WTC11 (cell line): ENCODE measurements around the gene DNAH14. TPM values are rescaled to one million over a fixed set of nuclear protein-coding genes. Genes with fewer than 3 reads are reported as not detected.

ENCODE experiments used
- ATAC-seq: fragments of 200-7000 bp; cut with Tn5 transposase; 2 replicates; pipeline ENCODE4 v1.10.0; 2021; ENCODE audit warnings: mild to moderate bottlenecking, moderate library complexity
- CTCF ChIA-PET: fragments of 300-600 bp; sonication (Branson Sonifier 250); formaldehyde crosslinking; loops from one replicate; lab custom pipeline; 2021; ENCODE audit warnings: antibody characterized with exemption; lab: Charles Lee
- POLR2A ChIA-PET: fragments of 350-600 bp; sonication (Branson Sonifier 250); formaldehyde crosslinking; loops from one replicate; lab custom pipeline; 2021; ENCODE audit warnings: antibody characterized with exemption; lab: Charles Lee
- DNase-seq: peaks from one replicate; pipeline ENCODE4 v3.0.0; 2021; ENCODE audit warnings: low spot score
- H3K27ac Mint-ChIP-seq: 2 replicates; pipeline ENCODE4 v1.8.0; 2021; ENCODE audit warnings: mixed read lengths
- H3K27me3 Mint-ChIP-seq: 2 replicates; pipeline ENCODE4 v1.8.0; 2021; ENCODE audit warnings: low read depth, mild to moderate bottlenecking, moderate library complexity, mixed read lengths
- H3K36me3 Mint-ChIP-seq: 2 replicates; pipeline ENCODE4 v1.8.0; 2021; ENCODE audit warnings: mixed read lengths
- H3K4me1 Mint-ChIP-seq: 2 replicates; pipeline ENCODE4 v1.8.0; 2022; ENCODE audit warnings: mixed read lengths
- H3K4me3 Mint-ChIP-seq: 2 replicates; pipeline ENCODE4 v1.8.0; 2021; ENCODE audit warnings: mild to moderate bottlenecking, moderate library complexity, mixed read lengths
- H3K9me3 Mint-ChIP-seq: 2 replicates; pipeline ENCODE4 v1.8.0; 2021; ENCODE audit warnings: mixed read lengths
- CREM ChIP-seq: sonication (generic); formaldehyde crosslinking; IDR thresholded peaks from 2 replicates; pipeline ENCODE4 v1.8.1; 2022; ENCODE audit warnings: mild to moderate bottlenecking, missing genetic modification reagents, moderate library complexity
- ERG ChIP-seq: fragments of 250-450 bp; sonication (Bioruptor Pico); IDR thresholded peaks from 2 replicates; pipeline ENCODE4 v1.8.0; 2021; ENCODE audit warnings: mild to moderate bottlenecking
- ETV6 ChIP-seq: sonication (generic); formaldehyde crosslinking; IDR thresholded peaks from 2 replicates; pipeline ENCODE4 v1.8.1; 2022; ENCODE audit warnings: mild to moderate bottlenecking, missing genetic modification reagents
- FOXK1 ChIP-seq: sonication (generic); formaldehyde crosslinking; IDR thresholded peaks from 2 replicates; pipeline ENCODE4 v1.8.0; 2022; ENCODE audit warnings: mild to moderate bottlenecking, moderate library complexity, missing genetic modification reagents
- GTF2I ChIP-seq: fragments of 250-450 bp; sonication (Bioruptor Pico); conservative IDR thresholded peaks from 2 replicates; pipeline ENCODE4 v1.4.0; 2021; ENCODE audit warnings: mild to moderate bottlenecking
- KAT7 ChIP-seq: sonication (generic); formaldehyde crosslinking; IDR thresholded peaks from 2 replicates; pipeline ENCODE4 v1.8.1; 2023; ENCODE audit warnings: missing genetic modification reagents, mild to moderate bottlenecking, borderline replicate concordance
- MXD4 ChIP-seq: fragments of 250-450 bp; sonication (Bioruptor Pico); IDR thresholded peaks from 2 replicates; pipeline ENCODE4 v1.8.0; 2021; ENCODE audit warnings: mild to moderate bottlenecking, moderate library complexity, borderline replicate concordance
- MYBL2 ChIP-seq: sonication (generic); formaldehyde crosslinking; IDR thresholded peaks from 2 replicates; pipeline ENCODE4 v1.8.1; 2023; ENCODE audit warnings: mild to moderate bottlenecking, moderate library complexity, missing genetic modification reagents
- NFATC4 ChIP-seq: fragments of 250-450 bp; sonication (Bioruptor Pico); IDR thresholded peaks from 2 replicates; pipeline ENCODE4 v1.9.0; 2021; ENCODE audit warnings: mild to moderate bottlenecking
- RORB ChIP-seq: fragments of 250-450 bp; sonication (Bioruptor Pico); IDR thresholded peaks from 2 replicates; pipeline ENCODE4 v1.9.0; 2021; ENCODE audit warnings: mild to moderate bottlenecking
- SMAD4 ChIP-seq: sonication (generic); formaldehyde crosslinking; IDR thresholded peaks from 2 replicates; pipeline ENCODE4 v1.8.0; 2022; ENCODE audit warnings: mild to moderate bottlenecking, missing genetic modification reagents
- SOX15 ChIP-seq: fragments of 250-450 bp; sonication (Bioruptor Pico); IDR thresholded peaks from 2 replicates; pipeline ENCODE4 v1.9.0; 2021; ENCODE audit warnings: mild to moderate bottlenecking
- TEAD1 ChIP-seq: sonication (generic); formaldehyde crosslinking; IDR thresholded peaks from 2 replicates; pipeline ENCODE4 v1.8.0; 2022; ENCODE audit warnings: mild to moderate bottlenecking, missing genetic modification reagents
- ZNF232 ChIP-seq: sonication (generic); formaldehyde crosslinking; IDR thresholded peaks from 2 replicates; pipeline ENCODE4 v1.8.0; 2022; ENCODE audit warnings: mild to moderate bottlenecking, missing genetic modification reagents
- ZNF396 ChIP-seq: fragments of 250-450 bp; sonication (Bioruptor Pico); IDR thresholded peaks from 2 replicates; pipeline ENCODE4 v1.8.0; 2021; ENCODE audit warnings: mild to moderate bottlenecking, moderate library complexity, borderline replicate concordance
- total RNA-seq: library from RNA; stranded (reverse); gene quantifications from 3 replicates; pipeline ENCODE4 v1.2.3, GENCODE V29; 2021
- TF ChIP-seq, protein P1 (sequence below): sonication (generic); formaldehyde crosslinking; IDR thresholded peaks from 2 replicates; pipeline ENCODE4 v1.8.1; 2023; ENCODE audit warnings: mild to moderate bottlenecking, missing genetic modification reagents
- TF ChIP-seq, protein P2 (sequence below): sonication (generic); formaldehyde crosslinking; IDR thresholded peaks from 2 replicates; pipeline ENCODE4 v1.8.1; 2023; ENCODE audit warnings: mild to moderate bottlenecking, missing genetic modification reagents, borderline replicate concordance
- TF ChIP-seq, protein P3 (sequence below): sonication (generic); formaldehyde crosslinking; IDR thresholded peaks from 2 replicates; pipeline ENCODE4 v1.8.0; 2022; ENCODE audit warnings: mild to moderate bottlenecking, missing genetic modification reagents
- TF ChIP-seq, protein P4 (sequence below): fragments of 200-600 bp; IDR thresholded peaks from 2 replicates; pipeline ENCODE4 v1.8.0; 2022; ENCODE audit warnings: antibody characterized with exemption
- TF ChIP-seq, protein P5 (sequence below): sonication (generic); formaldehyde crosslinking; IDR thresholded peaks from 2 replicates; pipeline ENCODE4 v1.8.0; 2022; ENCODE audit warnings: mild to moderate bottlenecking, missing genetic modification reagents
- TF ChIP-seq, protein P6 (sequence below): fragments of 250-450 bp; sonication (Bioruptor Pico); IDR thresholded peaks from 2 replicates; pipeline ENCODE4 v1.9.0; 2021; ENCODE audit warnings: mild to moderate bottlenecking, borderline replicate concordance

DNAH14 gene
- total RNA-seq, 1 experiment from 2014 or later = 34.1 TPM

GRCh38 chr1:225396357-225396756 is 466.9 kb downstream of the DNAH14 start:
- Mint-ChIP-seq H3K9me3 (0 out of 2 replicates have a peak, but pooled peaks cover 3% of the 10 kb centered on the region), H3K4me3 (no peak overlapping the region), H3K27ac (no peak overlapping the region)
- ATAC-seq = no peak
- POLR2A ChIA-PET = no interaction called here
- DNase-seq = no peak
- no peak for TF ChIP-seq FOXK1 (CRISPR knock-in tag)
- TF ChIP-seq ERG (CRISPR knock-in tag) = no peak
- no peak for TF ChIP-seq ZNF232 (CRISPR knock-in tag)
- no peak for TF ChIP-seq MXD4 (CRISPR knock-in tag)
- no peak for TF ChIP-seq GTF2I (CRISPR knock-in tag)
- TF ChIP-seq, protein P1, sequence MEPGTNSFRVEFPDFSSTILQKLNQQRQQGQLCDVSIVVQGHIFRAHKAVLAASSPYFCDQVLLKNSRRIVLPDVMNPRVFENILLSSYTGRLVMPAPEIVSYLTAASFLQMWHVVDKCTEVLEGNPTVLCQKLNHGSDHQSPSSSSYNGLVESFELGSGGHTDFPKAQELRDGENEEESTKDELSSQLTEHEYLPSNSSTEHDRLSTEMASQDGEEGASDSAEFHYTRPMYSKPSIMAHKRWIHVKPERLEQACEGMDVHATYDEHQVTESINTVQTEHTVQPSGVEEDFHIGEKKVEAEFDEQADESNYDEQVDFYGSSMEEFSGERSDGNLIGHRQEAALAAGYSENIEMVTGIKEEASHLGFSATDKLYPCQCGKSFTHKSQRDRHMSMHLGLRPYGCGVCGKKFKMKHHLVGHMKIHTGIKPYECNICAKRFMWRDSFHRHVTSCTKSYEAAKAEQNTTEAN = no peak
- TF ChIP-seq MYBL2 = no peak
- TF ChIP-seq, protein P2, sequence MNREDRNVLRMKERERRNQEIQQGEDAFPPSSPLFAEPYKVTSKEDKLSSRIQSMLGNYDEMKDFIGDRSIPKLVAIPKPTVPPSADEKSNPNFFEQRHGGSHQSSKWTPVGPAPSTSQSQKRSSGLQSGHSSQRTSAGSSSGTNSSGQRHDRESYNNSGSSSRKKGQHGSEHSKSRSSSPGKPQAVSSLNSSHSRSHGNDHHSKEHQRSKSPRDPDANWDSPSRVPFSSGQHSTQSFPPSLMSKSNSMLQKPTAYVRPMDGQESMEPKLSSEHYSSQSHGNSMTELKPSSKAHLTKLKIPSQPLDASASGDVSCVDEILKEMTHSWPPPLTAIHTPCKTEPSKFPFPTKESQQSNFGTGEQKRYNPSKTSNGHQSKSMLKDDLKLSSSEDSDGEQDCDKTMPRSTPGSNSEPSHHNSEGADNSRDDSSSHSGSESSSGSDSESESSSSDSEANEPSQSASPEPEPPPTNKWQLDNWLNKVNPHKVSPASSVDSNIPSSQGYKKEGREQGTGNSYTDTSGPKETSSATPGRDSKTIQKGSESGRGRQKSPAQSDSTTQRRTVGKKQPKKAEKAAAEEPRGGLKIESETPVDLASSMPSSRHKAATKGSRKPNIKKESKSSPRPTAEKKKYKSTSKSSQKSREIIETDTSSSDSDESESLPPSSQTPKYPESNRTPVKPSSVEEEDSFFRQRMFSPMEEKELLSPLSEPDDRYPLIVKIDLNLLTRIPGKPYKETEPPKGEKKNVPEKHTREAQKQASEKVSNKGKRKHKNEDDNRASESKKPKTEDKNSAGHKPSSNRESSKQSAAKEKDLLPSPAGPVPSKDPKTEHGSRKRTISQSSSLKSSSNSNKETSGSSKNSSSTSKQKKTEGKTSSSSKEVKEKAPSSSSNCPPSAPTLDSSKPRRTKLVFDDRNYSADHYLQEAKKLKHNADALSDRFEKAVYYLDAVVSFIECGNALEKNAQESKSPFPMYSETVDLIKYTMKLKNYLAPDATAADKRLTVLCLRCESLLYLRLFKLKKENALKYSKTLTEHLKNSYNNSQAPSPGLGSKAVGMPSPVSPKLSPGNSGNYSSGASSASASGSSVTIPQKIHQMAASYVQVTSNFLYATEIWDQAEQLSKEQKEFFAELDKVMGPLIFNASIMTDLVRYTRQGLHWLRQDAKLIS (CRISPR knock-in tag) = no peak
- TF ChIP-seq RORB (CRISPR knock-in tag) = no peak
- TF ChIP-seq ETV6 (CRISPR knock-in tag) = no peak
- no peak for TF ChIP-seq SMAD4 (CRISPR knock-in tag)
- no peak for TF ChIP-seq KAT7 (CRISPR knock-in tag)
- TF ChIP-seq, protein P3, sequence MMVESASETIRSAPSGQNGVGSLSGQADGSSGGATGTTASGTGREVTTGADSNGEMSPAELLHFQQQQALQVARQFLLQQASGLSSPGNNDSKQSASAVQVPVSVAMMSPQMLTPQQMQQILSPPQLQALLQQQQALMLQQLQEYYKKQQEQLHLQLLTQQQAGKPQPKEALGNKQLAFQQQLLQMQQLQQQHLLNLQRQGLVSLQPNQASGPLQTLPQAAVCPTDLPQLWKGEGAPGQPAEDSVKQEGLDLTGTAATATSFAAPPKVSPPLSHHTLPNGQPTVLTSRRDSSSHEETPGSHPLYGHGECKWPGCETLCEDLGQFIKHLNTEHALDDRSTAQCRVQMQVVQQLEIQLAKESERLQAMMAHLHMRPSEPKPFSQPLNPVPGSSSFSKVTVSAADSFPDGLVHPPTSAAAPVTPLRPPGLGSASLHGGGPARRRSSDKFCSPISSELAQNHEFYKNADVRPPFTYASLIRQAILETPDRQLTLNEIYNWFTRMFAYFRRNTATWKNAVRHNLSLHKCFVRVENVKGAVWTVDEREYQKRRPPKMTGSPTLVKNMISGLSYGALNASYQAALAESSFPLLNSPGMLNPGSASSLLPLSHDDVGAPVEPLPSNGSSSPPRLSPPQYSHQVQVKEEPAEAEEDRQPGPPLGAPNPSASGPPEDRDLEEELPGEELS (CRISPR knock-in tag) = no peak
- TF ChIP-seq, protein P4, sequence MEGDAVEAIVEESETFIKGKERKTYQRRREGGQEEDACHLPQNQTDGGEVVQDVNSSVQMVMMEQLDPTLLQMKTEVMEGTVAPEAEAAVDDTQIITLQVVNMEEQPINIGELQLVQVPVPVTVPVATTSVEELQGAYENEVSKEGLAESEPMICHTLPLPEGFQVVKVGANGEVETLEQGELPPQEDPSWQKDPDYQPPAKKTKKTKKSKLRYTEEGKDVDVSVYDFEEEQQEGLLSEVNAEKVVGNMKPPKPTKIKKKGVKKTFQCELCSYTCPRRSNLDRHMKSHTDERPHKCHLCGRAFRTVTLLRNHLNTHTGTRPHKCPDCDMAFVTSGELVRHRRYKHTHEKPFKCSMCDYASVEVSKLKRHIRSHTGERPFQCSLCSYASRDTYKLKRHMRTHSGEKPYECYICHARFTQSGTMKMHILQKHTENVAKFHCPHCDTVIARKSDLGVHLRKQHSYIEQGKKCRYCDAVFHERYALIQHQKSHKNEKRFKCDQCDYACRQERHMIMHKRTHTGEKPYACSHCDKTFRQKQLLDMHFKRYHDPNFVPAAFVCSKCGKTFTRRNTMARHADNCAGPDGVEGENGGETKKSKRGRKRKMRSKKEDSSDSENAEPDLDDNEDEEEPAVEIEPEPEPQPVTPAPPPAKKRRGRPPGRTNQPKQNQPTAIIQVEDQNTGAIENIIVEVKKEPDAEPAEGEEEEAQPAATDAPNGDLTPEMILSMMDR = no peak
- TF ChIP-seq NFATC4 = no peak
- TF ChIP-seq ZNF396 = no peak
- TF ChIP-seq, all 79 proteins: peak for 0
- CTCF ChIA-PET = no interaction called here
- no peaks in the 10 kb centered on the region for H3K27me3 Mint-ChIP-seq
- peaks cover 15% of the 10 kb centered on the region for H3K36me3 Mint-ChIP-seq
- H3K4me1 Mint-ChIP-seq = no peaks in the 10 kb centered on the region

DNA sequence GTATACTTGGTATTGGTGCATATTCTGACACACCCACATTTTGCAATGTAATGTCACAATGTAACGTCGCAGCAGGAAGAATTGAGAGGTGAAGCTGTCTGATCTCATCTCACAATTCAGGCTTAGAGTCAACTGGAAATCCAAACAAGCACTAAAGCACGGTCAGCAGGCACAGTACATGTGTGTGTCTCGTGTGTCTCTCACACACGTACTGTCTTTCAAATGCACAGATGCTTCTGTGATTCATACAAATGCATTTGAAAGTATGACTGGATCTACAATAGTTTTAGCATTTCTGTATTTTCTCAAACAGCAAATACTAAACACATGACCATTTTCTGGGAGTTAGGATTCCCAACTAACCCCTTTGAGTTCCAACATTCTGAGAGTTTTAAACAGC is 471.5 kb downstream of the DNAH14 start:
- Mint-ChIP-seq H3K4me1 (no peaks in the 10 kb centered on the region), H3K9me3 (no peaks in the 10 kb centered on the region), H3K27ac (no peak overlapping the region), H3K4me3 (no peak overlapping the region), H3K27me3 (no peaks in the 10 kb centered on the region), H3K36me3 (peaks cover 43% of the 10 kb centered on the region)
- ATAC-seq (no peak), DNase-seq (no peak)
- POLR2A ChIA-PET = no interaction called here
- CTCF ChIA-PET = no interaction called here
- TF ChIP-seq, protein P5, sequence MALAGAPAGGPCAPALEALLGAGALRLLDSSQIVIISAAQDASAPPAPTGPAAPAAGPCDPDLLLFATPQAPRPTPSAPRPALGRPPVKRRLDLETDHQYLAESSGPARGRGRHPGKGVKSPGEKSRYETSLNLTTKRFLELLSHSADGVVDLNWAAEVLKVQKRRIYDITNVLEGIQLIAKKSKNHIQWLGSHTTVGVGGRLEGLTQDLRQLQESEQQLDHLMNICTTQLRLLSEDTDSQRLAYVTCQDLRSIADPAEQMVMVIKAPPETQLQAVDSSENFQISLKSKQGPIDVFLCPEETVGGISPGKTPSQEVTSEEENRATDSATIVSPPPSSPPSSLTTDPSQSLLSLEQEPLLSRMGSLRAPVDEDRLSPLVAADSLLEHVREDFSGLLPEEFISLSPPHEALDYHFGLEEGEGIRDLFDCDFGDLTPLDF (CRISPR knock-in tag) = no peak
- TF ChIP-seq SMAD4 (CRISPR knock-in tag) (no peak), CREM (CRISPR knock-in tag) (no peak), SOX15 (CRISPR knock-in tag) (no peak), TEAD1 (CRISPR knock-in tag) (no peak), RORB (CRISPR knock-in tag) (no peak)
- TF ChIP-seq, protein P6, sequence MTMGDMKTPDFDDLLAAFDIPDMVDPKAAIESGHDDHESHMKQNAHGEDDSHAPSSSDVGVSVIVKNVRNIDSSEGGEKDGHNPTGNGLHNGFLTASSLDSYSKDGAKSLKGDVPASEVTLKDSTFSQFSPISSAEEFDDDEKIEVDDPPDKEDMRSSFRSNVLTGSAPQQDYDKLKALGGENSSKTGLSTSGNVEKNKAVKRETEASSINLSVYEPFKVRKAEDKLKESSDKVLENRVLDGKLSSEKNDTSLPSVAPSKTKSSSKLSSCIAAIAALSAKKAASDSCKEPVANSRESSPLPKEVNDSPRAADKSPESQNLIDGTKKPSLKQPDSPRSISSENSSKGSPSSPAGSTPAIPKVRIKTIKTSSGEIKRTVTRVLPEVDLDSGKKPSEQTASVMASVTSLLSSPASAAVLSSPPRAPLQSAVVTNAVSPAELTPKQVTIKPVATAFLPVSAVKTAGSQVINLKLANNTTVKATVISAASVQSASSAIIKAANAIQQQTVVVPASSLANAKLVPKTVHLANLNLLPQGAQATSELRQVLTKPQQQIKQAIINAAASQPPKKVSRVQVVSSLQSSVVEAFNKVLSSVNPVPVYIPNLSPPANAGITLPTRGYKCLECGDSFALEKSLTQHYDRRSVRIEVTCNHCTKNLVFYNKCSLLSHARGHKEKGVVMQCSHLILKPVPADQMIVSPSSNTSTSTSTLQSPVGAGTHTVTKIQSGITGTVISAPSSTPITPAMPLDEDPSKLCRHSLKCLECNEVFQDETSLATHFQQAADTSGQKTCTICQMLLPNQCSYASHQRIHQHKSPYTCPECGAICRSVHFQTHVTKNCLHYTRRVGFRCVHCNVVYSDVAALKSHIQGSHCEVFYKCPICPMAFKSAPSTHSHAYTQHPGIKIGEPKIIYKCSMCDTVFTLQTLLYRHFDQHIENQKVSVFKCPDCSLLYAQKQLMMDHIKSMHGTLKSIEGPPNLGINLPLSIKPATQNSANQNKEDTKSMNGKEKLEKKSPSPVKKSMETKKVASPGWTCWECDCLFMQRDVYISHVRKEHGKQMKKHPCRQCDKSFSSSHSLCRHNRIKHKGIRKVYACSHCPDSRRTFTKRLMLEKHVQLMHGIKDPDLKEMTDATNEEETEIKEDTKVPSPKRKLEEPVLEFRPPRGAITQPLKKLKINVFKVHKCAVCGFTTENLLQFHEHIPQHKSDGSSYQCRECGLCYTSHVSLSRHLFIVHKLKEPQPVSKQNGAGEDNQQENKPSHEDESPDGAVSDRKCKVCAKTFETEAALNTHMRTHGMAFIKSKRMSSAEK = no peak
